SHP77 treated with DMSO at 0.1 percent for 48 hours (cell line): ENCODE measurements around the gene SDK1.
A peak's percentile ranks its signal among the peaks of the same experiment; 100 is the strongest.

Source experiments
- DNase-seq: peaks from one replicate; lab custom pipeline; 2025; lab: John Stamatoyannopoulos, UW

SDK1 gene

GRCh38 chr7:3292694-3293093, 8.4 kb upstream of the SDK1 start:
- DNase-seq, result no peak

GRCh38 chr7:3294432-3295100, 6.5 kb upstream of the SDK1 start:
- no peak for DNase-seq

GRCh38 chr7:3297105-3297819, 3.8 kb upstream of the SDK1 start:
- DNase-seq, result no peak

- DNase-seq, result no peak
Measured at GRCh38 chr7:3300221-3300650, 816 bp upstream of the SDK1 start.

GRCh38 chr7:3301449-3301731, 338 bp downstream of the SDK1 start:
- no peak for DNase-seq

- DNase-seq, result peak; percentile 17
Measured at GRCh38 chr7:3301831-3302618, 973 bp downstream of the SDK1 start.

- no peak for DNase-seq
Measured at GRCh38 chr7:3302681-3303320, 1.7 kb downstream of the SDK1 start.

GRCh38 chr7:3304131-3304530, 3.1 kb downstream of the SDK1 start:
- DNase-seq, result no peak

GRCh38 chr7:3307435-3307834, 6.4 kb downstream of the SDK1 start:
- DNase-seq, result no peak

- no peak for DNase-seq
Measured at GRCh38 chr7:3309140-3309539, 8.1 kb downstream of the SDK1 start.

- DNase-seq, result no peak
Measured at GRCh38 chr7:3309956-3310355, 8.9 kb downstream of the SDK1 start.

- DNase-seq, result no peak
Measured at GRCh38 chr7:3310884-3311283, 9.8 kb downstream of the SDK1 start.

GRCh38 chr7:3312583-3312982, 11.5 kb downstream of the SDK1 start:
- DNase-seq, result no peak

- no peak for DNase-seq
Measured at GRCh38 chr7:3318874-3319273, 17.8 kb downstream of the SDK1 start.

- DNase-seq, result no peak
Measured at GRCh38 chr7:3321206-3321605, 20.2 kb downstream of the SDK1 start.

- no peak for DNase-seq
Measured at GRCh38 chr7:3321745-3322144, 20.7 kb downstream of the SDK1 start.

- no peak for DNase-seq
Measured at GRCh38 chr7:3326246-3326645, 25.2 kb downstream of the SDK1 start.

- no peak for DNase-seq
Measured at GRCh38 chr7:3327099-3327498, 26.0 kb downstream of the SDK1 start.

GRCh38 chr7:3327655-3328054, 26.6 kb downstream of the SDK1 start:
- DNase-seq, result no peak

GRCh38 chr7:3332308-3332707, 31.3 kb downstream of the SDK1 start:
- DNase-seq, result no peak

- no peak for DNase-seq
Measured at GRCh38 chr7:3333861-3334260, 32.8 kb downstream of the SDK1 start.

GRCh38 chr7:3336042-3336665, 35.1 kb downstream of the SDK1 start:
- DNase-seq, result no peak
